HepG2 (cell line): Measurements from ENCODE around the gene ABL2. TPM values are rescaled to one million over a fixed set of nuclear protein-coding genes. Genes with fewer than 3 reads are reported as not detected.

Source experiments
- ATAC-seq: fragments of 200-7000 bp; cut with Tn5 transposase; 3 replicates; pipeline ENCODE4 v1.9.1; 2020; ENCODE audit warnings: mild to moderate bottlenecking, moderate library complexity
- BruUV-seq: library from RNA; stranded (reverse); fragments of 400-500 nt; replicated peaks from 2 replicates; lab custom pipeline; 2021; lab: Mats Ljungman, UMichigan
- CTCF ChIA-PET: fragments of 300-600 bp; formaldehyde crosslinking; extraction: SDS; loops from one replicate; lab custom pipeline; 2021; ENCODE audit warnings: low total read pairs, inconsistent platforms, low intra/inter-chr PET ratio; lab: Yijun Ruan, JAX
- POLR2A ChIA-PET: fragments of 350-600 bp; sonication (Branson Sonifier 250); formaldehyde crosslinking; loops from one replicate; lab custom pipeline; 2020; ENCODE audit warnings: antibody characterized with exemption, inconsistent platforms; lab: Yijun Ruan, JAX
- DNase-seq: peaks from one replicate; pipeline ENCODE4 v3.0.0-alpha.2; 2015; ENCODE audit warnings: low spot score
- FAIRE-seq: peaks from 3 replicates; lab custom pipeline; 2011; peaks lifted over from hg19 to GRCh38; lab: Jason Lieb, UNC
- H2AFZ ChIP-seq: one replicate; pipeline ENCODE4 v1.6.1; 2011; ENCODE audit warnings: low read length, inconsistent platforms
- H3K27ac ChIP-seq: fragments of 300-600 bp; 3 replicates; pipeline ENCODE4 v1.8.0; 2011; ENCODE audit warnings: mixed run types, mild to moderate bottlenecking, mixed read lengths, low read length, inconsistent platforms; ENCODE audit not compliant: insufficient read depth; ENCODE audit errors: extremely low read length
- H3K27me3 ChIP-seq, 2 experiments: fragments of 200-600 bp in 1 of 2; 2 replicates in 1 of 2; 3 replicates in 1 of 2; pipeline versions ENCODE4 v1.6.0 to v1.8.0; 2011; ENCODE audit warnings: low read length in 2 of 2, mild to moderate bottlenecking in 2 of 2, moderate library complexity in 2 of 2, inconsistent platforms in 1 of 2; ENCODE audit not compliant: insufficient read depth in 2 of 2, control insufficient read depth in 1 of 2
- H3K36me3 ChIP-seq, 2 experiments: fragments of 200-600 bp in 1 of 2; replicated peaks in 1 of 2; 2 replicates in 1 of 2; 3 replicates in 1 of 2; pipeline versions ENCODE4 v1.5.1 to v1.8.0; 2011; ENCODE audit warnings: low read length in 2 of 2, inconsistent platforms in 1 of 2; ENCODE audit not compliant: insufficient read depth in 2 of 2, control insufficient read depth in 1 of 2
- H3K4me1 ChIP-seq: 2 replicates; pipeline ENCODE4 v1.5.1; 2012; ENCODE audit warnings: low read length, inconsistent platforms; ENCODE audit not compliant: insufficient read depth
- H3K4me2 ChIP-seq: 2 replicates; pipeline ENCODE4 v1.6.0; 2011; ENCODE audit warnings: low read depth, low read length, inconsistent platforms
- H3K4me3 ChIP-seq, 3 experiments: fragments of 200-600 bp in 1 of 3; sonication (generic), shearing (Covaris generic) in 1 of 3; replicated peaks in 1 of 3; 2 replicates each; pipeline ENCODE4 v1.5.1; 2011 to 2016; ENCODE audit warnings: low read length in 3 of 3, inconsistent platforms in 2 of 3, low read depth in 2 of 3, mild to moderate bottlenecking in 2 of 3, control low read depth in 1 of 3, mixed read lengths in 1 of 3; ENCODE audit not compliant: insufficient read depth in 1 of 3
- H3K79me2 ChIP-seq: one replicate; pipeline ENCODE4 v1.6.1; 2011; ENCODE audit warnings: low read length, inconsistent platforms; ENCODE audit not compliant: insufficient read depth
- H3K9ac ChIP-seq: 2 replicates; pipeline ENCODE4 v1.6.0; 2011; ENCODE audit warnings: mild to moderate bottlenecking, low read depth, low read length, inconsistent platforms; ENCODE audit not compliant: insufficient read depth
- H3K9me3 ChIP-seq: 2 replicates; pipeline ENCODE4 v1.5.1; 2012; ENCODE audit warnings: mild to moderate bottlenecking, low read length
- H4K20me1 ChIP-seq: 2 replicates; pipeline ENCODE4 v1.6.0; 2011; ENCODE audit warnings: inconsistent platforms, mild to moderate bottlenecking, low read length, moderate library complexity; ENCODE audit not compliant: insufficient read depth
- ADNP ChIP-seq: sonication (generic); formaldehyde crosslinking; IDR thresholded peaks from 2 replicates; pipeline ENCODE4 v1.4.0; 2020; ENCODE audit warnings: missing genetic modification reagents
- KLF12 ChIP-seq: sonication (generic); formaldehyde crosslinking; IDR thresholded peaks from 2 replicates; pipeline ENCODE4 v1.4.0; 2020; ENCODE audit warnings: missing genetic modification reagents, borderline replicate concordance
- MED13 ChIP-seq: sonication (generic); formaldehyde crosslinking; IDR thresholded peaks from 2 replicates; pipeline ENCODE4 v1.5.0; 2020; ENCODE audit warnings: missing genetic modification reagents
- MIER2 ChIP-seq: IDR thresholded peaks from 2 replicates; pipeline ENCODE4 v1.6.1; 2016; ENCODE audit warnings: missing biosample characterization, missing genetic modification reagents
- NCOR1 ChIP-seq: fragments of 200-600 bp; sonication (generic); IDR thresholded peaks from 2 replicates; pipeline ENCODE4 v1.7.0; 2017; ENCODE audit warnings: antibody characterized with exemption, low read length, borderline replicate concordance
- ONECUT2 ChIP-seq: sonication (generic); formaldehyde crosslinking; IDR thresholded peaks from 2 replicates; pipeline ENCODE4 v1.4.0; 2020; ENCODE audit warnings: missing genetic modification reagents
- RARA ChIP-seq: IDR thresholded peaks from 2 replicates; pipeline ENCODE4 v1.6.1; 2016; ENCODE audit warnings: missing genetic modification reagents, missing compliant biosample characterization
- TCF12 ChIP-seq, 2 experiments: fragments of 450-650 bp in 1 of 2; sonication (generic) in 1 of 2; formaldehyde crosslinking in 1 of 2; IDR thresholded peaks; 2 replicates each; pipeline versions ENCODE4 v1.6.1 to v1.8.0; 2017 to 2022; ENCODE audit warnings: antibody characterized with exemption in 1 of 2, mild to moderate bottlenecking in 1 of 2, missing genetic modification reagents in 1 of 2, moderate library complexity in 1 of 2
- ZNF138 ChIP-seq: sonication (generic); formaldehyde crosslinking; IDR thresholded peaks from 2 replicates; pipeline ENCODE4 v1.5.0; 2020; ENCODE audit warnings: mild to moderate bottlenecking, low read depth, missing genetic modification reagents
- ZNF276 ChIP-seq: sonication (generic); formaldehyde crosslinking; IDR thresholded peaks from 2 replicates; pipeline ENCODE4 v1.4.0; 2020; ENCODE audit warnings: mild to moderate bottlenecking, low read depth, missing genetic modification reagents
- ZNF3 ChIP-seq: IDR thresholded peaks from 2 replicates; pipeline ENCODE4 v1.7.0; 2017; ENCODE audit warnings: inconsistent platforms
- ZNF441 ChIP-seq: sonication (generic); formaldehyde crosslinking; IDR thresholded peaks from 2 replicates; pipeline ENCODE4 v1.7.0; 2021; ENCODE audit warnings: missing genetic modification reagents, borderline replicate concordance
- ZNF558 ChIP-seq: sonication (generic); formaldehyde crosslinking; IDR thresholded peaks from 2 replicates; pipeline ENCODE4 v1.9.0; 2022; ENCODE audit warnings: mild to moderate bottlenecking, missing genetic modification reagents, borderline replicate concordance
- ZNF629 ChIP-seq: sonication (generic); formaldehyde crosslinking; conservative IDR thresholded peaks from 2 replicates; pipeline ENCODE4 v1.5.0; 2020; ENCODE audit warnings: missing genetic modification reagents
- WGBS: methylation state at CpG from one replicate; pipeline ENCODE4 v1.1.6; 2017; ENCODE audit warnings: low lambda C conversion rate; 5-methylcytosine and 5-hydroxymethylcytosine counted together
- in situ Hi-C: cut with HindIII; loops from 2 replicates; pipeline ENCODE4 v1.10.0; 2017; ENCODE audit warnings: low pct_unique_long_range_greater_than_20kb; ENCODE audit not compliant: extremely low pct_ligation_motif_present
- intact Hi-C: fragments of 100-400 bp; cut with micrococcal nuclease; formaldehyde crosslinking; loops from one replicate; pipeline ENCODE4 v1.10.0; 2022; ENCODE audit not compliant: unreplicated experiment
- polyA plus RNA-seq, 8 experiments: library from polyadenylated mRNA; depleted of rRNA in 3 of 8; stranded (reverse) in 7 of 8; unstranded in 1 of 8; fragments of >200 nt; fragmentation: Illumina TruSeq in 4 of 8; extraction: Trizol in 4 of 8; gene quantifications; 2 replicates each; pipeline versions ENCODE4 v1.2.1 to v1.2.3, GENCODE V29; 2011 to 2016; ENCODE audit warnings: low read depth in 4 of 8, missing spikeins in 1 of 8, mixed read lengths in 1 of 8; ENCODE audit not compliant: insufficient read depth in 1 of 8
- total RNA-seq, 5 experiments: library from RNA; depleted of rRNA; stranded (reverse); fragments of >200 nt; fragmentation: Illumina TruSeq; extraction: Trizol; gene quantifications; 2 replicates each; pipeline ENCODE4 v1.2.3, GENCODE V29; 2016; ENCODE audit warnings: low read depth in 1 of 5
- TF ChIP-seq, protein P1 (sequence below): sonication (generic); formaldehyde crosslinking; IDR thresholded peaks from 2 replicates; pipeline ENCODE4 v1.5.0; 2020; ENCODE audit warnings: mild to moderate bottlenecking, missing genetic modification reagents, moderate library complexity
- TF ChIP-seq, protein P2 (sequence below): sonication (generic); formaldehyde crosslinking; IDR thresholded peaks from 2 replicates; pipeline ENCODE4 v1.5.0; 2020; ENCODE audit warnings: mild to moderate bottlenecking, missing genetic modification reagents, borderline replicate concordance
- TF ChIP-seq, protein P3 (sequence below): IDR thresholded peaks from 2 replicates; pipeline ENCODE4 v1.6.1; 2016

Gene ABL2
- total and polyA plus RNA-seq, 2 of the 13 experiments (the other 11 are each of a cell fraction or from before 2014, with no cell fraction given), result 5.8 to 6.0 TPM

- peaks cover 34% of the 10 kb centered on the region for H3K79me2 ChIP-seq
- no peak overlapping the region for H2AFZ ChIP-seq
- no TSS peak for BruUV-seq
- intact Hi-C loops (no loop called here), in situ Hi-C loops (no loop called here)
- H3K9ac ChIP-seq, result no peak overlapping the region
- no peaks in the 10 kb centered on the region for H3K9me3 ChIP-seq
- H4K20me1 ChIP-seq, result no peaks in the 10 kb centered on the region
- no peaks in the 10 kb centered on the region; a peak in 1 of 5 replicates for H3K36me3 ChIP-seq
- no peak overlapping the region for H3K4me3 ChIP-seq
- H3K27ac ChIP-seq, result no peak overlapping the region
- no peaks in the 10 kb centered on the region for H3K27me3 ChIP-seq
- peaks cover 31% of the 10 kb centered on the region for H3K4me1 ChIP-seq
- ChIA-PET CTCF (no interaction called here), POLR2A (no interaction called here)
- no peak overlapping the region for H3K4me2 ChIP-seq
- DNase-seq, result no peak
- 96% methylated on average over 3 of the region's 3 CpGs for WGBS
- no peak for FAIRE-seq
- ATAC-seq, result no peak
- TF ChIP-seq ZNF629 (CRISPR knock-in tag) (no peak), ZNF441 (CRISPR knock-in tag) (no peak), ZNF558 (CRISPR knock-in tag) (no peak), RARA (CRISPR knock-in tag) (no peak), ZNF3 (CRISPR knock-in tag) (no peak), ADNP (CRISPR knock-in tag) (no peak), MIER2 (CRISPR knock-in tag) (no peak), ZNF138 (no peak), NCOR1 (no peak), MED13 (CRISPR knock-in tag) (no peak), TCF12 (IDR thresholded peaks at IDR 0.05) (no peak), TCF12 (CRISPR knock-in tag; IDR thresholded peaks at IDR 0.05) (no peak), ZNF276 (CRISPR knock-in tag) (no peak), KLF12 (CRISPR knock-in tag) (no peak), ONECUT2 (CRISPR knock-in tag) (no peak)
- TF ChIP-seq, protein P1, sequence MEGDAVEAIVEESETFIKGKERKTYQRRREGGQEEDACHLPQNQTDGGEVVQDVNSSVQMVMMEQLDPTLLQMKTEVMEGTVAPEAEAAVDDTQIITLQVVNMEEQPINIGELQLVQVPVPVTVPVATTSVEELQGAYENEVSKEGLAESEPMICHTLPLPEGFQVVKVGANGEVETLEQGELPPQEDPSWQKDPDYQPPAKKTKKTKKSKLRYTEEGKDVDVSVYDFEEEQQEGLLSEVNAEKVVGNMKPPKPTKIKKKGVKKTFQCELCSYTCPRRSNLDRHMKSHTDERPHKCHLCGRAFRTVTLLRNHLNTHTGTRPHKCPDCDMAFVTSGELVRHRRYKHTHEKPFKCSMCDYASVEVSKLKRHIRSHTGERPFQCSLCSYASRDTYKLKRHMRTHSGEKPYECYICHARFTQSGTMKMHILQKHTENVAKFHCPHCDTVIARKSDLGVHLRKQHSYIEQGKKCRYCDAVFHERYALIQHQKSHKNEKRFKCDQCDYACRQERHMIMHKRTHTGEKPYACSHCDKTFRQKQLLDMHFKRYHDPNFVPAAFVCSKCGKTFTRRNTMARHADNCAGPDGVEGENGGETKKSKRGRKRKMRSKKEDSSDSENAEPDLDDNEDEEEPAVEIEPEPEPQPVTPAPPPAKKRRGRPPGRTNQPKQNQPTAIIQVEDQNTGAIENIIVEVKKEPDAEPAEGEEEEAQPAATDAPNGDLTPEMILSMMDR (CRISPR knock-in tag), result no peak
- TF ChIP-seq, protein P2, sequence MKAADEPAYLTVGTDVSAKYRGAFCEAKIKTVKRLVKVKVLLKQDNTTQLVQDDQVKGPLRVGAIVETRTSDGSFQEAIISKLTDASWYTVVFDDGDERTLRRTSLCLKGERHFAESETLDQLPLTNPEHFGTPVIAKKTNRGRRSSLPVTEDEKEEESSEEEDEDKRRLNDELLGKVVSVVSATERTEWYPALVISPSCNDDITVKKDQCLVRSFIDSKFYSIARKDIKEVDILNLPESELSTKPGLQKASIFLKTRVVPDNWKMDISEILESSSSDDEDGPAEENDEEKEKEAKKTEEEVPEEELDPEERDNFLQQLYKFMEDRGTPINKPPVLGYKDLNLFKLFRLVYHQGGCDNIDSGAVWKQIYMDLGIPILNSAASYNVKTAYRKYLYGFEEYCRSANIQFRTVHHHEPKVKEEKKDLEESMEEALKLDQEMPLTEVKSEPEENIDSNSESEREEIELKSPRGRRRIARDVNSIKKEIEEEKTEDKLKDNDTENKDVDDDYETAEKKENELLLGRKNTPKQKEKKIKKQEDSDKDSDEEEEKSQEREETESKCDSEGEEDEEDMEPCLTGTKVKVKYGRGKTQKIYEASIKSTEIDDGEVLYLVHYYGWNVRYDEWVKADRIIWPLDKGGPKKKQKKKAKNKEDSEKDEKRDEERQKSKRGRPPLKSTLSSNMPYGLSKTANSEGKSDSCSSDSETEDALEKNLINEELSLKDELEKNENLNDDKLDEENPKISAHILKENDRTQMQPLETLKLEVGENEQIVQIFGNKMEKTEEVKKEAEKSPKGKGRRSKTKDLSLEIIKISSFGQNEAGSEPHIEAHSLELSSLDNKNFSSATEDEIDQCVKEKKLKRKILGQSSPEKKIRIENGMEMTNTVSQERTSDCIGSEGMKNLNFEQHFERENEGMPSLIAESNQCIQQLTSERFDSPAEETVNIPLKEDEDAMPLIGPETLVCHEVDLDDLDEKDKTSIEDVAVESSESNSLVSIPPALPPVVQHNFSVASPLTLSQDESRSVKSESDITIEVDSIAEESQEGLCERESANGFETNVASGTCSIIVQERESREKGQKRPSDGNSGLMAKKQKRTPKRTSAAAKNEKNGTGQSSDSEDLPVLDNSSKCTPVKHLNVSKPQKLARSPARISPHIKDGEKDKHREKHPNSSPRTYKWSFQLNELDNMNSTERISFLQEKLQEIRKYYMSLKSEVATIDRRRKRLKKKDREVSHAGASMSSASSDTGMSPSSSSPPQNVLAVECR (CRISPR knock-in tag), result no peak
- TF ChIP-seq, protein P3, sequence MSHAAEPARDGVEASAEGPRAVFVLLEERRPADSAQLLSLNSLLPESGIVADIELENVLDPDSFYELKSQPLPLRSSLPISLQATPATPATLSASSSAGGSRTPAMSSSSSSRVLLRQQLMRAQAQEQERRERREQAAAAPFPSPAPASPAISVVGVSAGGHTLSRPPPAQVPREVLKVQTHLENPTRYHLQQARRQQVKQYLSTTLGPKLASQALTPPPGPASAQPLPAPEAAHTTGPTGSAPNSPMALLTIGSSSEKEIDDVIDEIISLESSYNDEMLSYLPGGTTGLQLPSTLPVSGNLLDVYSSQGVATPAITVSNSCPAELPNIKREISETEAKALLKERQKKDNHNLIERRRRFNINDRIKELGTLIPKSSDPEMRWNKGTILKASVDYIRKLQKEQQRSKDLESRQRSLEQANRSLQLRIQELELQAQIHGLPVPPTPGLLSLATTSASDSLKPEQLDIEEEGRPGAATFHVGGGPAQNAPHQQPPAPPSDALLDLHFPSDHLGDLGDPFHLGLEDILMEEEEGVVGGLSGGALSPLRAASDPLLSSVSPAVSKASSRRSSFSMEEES (CRISPR knock-in tag), result no peak
Measured at GRCh38 chr1:179168536-179168935, 60.9 kb downstream of the ABL2 start.
